ENCODE data around the gene PIM3. TPM values are rescaled to one million over a fixed set of nuclear protein-coding genes. Genes with fewer than 3 reads are reported as not detected.

PIM3 gene
- total RNA-seq, 1 donor from 2014 or later, result 41.4 TPM

DNA sequence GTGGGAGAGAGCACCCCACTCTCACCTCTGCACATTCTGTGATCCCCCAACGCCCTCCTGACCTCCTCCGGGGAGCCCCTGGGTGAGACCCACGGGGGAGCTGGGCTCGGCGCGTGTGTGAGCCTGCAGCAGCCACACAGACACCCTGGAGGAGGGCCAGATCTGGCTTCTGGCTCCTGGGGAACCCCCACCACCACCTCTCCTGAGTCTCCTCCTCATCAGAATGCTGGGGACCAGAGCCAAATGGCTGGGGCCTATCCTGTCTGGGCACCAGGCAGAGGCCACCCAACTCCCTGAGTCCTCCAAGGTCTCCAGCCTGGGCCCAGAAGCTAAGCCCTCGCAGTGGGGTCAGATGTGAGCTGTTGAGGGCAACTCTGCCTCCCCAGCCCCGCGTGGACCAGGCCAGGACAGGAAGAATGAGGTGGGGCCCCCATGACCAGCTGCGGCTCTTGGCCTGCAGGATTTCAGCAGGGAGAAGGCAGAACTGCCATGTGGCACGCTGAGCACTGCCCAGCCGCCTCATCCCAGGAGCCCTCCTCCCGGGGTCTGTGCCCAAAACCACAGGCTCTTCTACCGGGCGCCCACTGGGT lies 5.5 kb upstream of the PIM3 start:
- DNase-seq (ENCODE audit: low read depth), result peak; percentile 25

DNA sequence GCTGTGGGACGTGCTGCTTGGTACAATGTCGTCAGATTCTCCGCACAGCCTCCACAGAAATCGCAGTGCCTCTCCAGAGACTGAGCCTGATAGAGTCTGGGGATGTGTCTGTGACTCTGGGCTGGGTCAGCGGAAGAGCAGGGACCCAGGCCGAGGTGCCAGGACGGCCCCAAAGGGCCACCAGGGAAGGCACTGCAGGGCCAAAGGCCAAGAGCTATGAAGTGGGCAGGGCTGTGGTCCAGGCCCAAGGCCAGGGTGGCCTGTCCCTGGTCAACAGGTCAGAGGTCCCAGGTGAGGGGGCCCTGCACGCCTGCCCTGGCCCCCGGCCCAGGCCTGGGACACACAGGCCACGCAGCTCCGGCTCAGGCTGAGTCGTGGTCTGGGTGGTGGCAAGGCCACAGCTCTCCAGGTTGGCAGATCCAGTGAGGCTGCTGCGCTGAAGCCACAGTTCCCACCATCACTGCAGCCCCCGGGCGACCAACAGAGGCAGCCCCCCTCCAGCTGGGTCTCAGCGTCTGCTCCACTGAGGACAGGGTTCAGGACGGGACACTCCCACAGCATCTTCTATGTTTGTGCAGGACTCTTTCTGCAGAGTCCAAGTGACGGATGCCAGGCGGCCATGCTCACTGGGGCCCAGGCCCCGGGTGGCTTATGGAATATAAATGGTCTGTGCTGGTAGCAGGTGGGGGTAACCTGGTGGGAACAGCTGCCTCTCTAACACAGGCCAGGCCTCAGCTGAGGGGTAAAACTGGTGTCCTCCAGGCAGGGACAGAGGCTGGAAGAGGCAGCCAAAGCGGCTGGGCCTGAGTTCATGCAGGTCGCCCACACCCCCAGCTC lies 4.8 kb upstream of the PIM3 start:
- no peak for DNase-seq (ENCODE audit: low read depth)

DNA sequence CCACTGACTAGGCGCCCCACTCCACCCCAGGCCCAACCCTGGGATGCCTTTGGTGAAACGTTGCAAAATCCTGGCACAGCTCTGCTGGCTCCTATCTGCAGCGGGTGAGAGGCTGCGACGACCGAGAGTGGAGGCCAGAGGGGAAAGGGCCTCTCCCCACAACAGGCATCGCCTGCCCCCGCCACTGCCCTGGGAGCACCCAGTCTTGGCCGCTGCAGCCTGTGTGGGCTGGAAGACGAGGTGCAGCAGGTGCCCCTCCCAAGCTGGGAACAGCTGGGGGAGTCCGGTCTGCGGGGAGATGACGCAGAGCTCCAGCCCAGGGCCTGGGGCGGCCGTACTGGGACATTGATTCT lies 4.2 kb upstream of the PIM3 start:
- peak; percentile 64 for DNase-seq (ENCODE audit: low read depth)

DNA sequence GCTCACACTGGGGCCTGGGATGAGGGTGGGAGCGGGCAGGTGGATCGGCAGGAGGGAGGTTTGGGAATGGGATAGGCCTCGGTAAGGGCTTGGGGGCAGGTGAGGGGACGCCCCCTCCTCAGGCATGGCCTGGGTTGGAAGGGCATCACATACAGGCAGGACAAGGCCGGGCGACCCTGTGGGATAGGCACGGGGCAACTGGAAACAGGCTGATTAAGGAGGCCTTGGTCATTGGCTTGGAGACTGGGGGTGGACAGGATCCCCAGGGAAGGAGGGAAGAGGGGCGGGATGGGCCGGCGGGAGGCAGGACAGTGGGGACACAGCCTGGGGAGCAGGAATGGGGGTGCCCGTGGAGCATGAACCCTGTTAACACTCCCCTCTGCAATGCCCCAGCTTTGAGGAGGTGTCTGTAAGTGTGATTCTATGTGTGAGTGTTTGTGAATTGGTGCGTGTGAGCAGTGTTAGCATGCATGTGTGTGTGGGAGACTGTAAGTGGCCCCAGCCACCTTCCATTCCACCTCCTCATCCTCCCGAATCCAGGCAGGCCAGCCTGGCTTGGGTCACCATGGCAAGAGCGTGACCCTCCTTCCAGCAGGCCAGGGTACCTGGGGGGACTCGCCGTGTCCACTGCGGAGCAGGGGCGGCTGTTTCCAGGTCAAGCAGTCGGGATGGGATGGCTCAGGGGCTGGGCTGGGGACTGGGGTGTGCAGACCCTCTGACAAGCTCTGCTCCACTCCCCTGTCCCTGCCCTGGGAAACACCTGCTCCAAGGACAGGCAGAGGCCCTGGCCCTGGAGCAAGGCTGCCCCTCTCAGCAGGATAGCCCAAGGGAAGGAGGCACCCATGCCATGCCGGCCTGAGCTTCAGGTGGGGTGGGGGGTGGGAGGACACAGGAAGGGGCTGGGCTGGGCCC lies 3.4 kb upstream of the PIM3 start:
- no peak for DNase-seq (ENCODE audit: low read depth)

DNA sequence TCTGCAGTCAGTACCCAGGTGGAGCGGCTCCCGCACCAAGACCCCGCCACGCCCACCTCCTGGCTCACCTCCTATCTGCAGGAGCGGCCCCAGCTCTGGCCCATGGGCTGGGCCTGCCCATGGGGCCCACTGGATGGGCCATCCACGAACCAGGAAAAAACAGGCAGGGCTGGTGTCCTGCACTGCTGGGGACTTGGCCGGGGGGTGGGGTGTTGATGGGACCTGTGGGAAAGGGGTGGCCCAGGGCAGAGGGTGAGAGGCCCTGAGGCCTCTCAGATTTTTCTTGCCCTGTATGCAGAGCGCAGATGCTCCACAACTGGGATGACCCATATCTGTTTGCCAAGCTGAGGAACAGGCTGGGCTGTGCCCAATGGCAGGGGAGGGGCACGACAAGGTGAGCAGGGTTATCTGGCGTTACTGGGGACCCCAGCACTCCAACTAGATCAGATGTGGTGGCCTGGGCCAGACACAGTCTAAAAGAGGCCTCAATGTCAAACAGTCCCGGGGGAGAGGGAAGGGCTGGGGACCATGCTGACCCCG lies 2.7 kb upstream of the PIM3 start:
- no peak for DNase-seq (ENCODE audit: low read depth)

DNA sequence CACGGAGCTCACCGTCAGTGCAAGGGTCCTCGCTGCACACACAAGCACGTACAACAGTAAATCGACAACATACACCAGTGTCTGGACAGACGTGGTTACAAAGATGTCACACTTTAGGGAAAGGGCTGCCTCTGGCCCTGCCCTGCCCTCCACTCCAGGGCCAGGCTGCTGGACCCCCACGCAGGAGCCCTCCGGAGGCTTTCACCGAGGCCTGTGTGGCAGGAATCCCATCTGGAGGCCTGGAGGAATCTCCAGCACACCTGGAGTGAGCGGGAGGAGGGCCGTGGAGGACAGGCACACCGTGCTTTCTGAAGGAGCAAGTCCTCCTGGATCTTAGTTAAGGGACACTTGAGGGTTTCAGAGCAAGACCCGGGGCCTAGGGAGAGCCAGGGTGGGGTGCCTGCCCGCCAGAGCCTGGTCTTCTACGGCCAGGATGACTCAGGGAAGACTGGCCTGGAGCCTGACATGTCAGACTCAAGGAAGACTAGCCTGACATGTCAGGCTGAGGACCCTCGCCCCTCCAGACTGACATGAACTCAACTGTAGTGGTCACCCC lies 2.1 kb upstream of the PIM3 start:
- no peak for DNase-seq (ENCODE audit: low read depth)

DNA sequence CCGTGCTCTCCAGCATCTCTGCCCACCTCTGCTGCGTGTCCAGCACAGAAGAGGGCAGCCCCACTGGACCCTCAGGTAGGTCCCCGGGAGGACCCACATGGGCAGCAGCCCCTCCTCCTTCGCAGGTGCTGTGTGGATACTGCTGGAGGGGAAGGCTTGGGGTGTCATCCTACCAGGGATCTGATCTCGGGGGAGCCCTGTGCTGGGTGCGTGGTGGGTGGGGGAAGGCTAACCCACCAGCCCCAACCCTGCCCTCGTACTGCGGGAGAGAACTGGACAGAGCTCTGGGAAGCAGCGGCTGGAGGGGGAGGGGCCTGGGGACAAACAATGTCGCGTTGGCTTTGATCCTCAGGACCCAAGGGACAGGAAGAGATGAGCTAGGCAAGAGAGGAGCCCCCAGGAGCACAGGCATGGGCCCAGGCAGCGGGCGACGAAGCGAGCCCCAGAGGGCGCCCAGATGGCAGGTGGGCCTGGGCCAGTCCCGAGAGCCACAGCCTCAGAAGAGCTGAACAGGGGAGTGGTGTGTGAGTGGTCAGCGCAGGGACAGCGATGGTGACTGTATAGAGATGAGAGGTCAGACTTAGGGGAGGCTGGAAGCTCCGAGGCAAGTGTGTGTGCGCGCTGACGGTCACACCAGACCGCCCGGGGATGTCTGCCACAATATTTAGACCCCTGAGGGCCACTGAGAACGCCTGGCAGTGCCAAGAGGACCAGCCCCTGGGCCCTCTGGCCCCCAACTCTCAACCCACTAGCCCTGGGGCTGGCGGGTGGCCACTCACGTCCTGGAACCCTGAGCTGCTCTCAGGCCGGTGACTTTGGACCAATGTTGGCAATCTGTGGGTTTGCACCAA lies 1.4 kb upstream of the PIM3 start:
- no peak for DNase-seq (ENCODE audit: low read depth)

DNA sequence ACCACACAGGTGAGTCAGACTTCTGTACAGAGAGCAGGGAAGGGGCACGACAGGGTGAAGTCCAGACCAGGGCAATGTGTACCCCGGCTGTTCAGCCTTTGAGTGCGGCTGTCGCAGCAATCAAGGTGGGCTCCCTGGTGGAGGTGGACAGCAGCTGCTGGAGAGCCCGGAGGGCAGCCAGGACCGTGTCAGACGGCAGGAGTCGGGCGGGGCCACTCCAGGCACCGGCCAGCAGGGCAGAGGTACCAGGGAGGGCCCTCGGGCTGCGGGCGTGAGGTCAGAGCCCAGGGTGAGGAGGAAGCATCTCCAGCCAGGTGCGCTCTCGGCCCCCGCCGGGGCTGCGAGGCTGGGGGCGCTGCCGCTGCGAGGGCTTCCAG lies 802 bp upstream of the PIM3 start:
- DNase-seq (ENCODE audit: low read depth), result no peak

DNA sequence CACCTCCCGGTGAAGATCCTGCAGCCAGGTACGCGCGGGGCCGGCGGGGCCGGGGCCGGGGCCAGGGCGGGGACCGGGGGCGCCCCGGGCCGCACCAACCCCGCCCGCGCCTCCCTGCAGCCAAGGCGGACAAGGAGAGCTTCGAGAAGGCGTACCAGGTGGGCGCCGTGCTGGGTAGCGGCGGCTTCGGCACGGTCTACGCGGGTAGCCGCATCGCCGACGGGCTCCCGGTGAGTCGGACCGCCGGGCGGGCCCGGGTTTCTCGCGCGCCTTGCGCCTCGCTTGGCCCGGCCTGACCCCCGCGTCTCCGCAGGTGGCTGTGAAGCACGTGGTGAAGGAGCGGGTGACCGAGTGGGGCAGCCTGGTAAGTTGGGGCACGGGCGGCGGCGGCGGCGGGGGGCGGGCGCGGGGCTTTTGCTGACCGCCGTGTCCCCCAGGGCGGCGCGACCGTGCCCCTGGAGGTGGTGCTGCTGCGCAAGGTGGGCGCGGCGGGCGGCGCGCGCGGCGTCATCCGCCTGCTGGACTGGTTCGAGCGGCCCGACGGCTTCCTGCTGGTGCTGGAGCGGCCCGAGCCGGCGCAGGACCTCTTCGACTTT lies 531 bp downstream of the PIM3 start:
- DNase-seq (ENCODE audit: low read depth), result peak; percentile 31

DNA sequence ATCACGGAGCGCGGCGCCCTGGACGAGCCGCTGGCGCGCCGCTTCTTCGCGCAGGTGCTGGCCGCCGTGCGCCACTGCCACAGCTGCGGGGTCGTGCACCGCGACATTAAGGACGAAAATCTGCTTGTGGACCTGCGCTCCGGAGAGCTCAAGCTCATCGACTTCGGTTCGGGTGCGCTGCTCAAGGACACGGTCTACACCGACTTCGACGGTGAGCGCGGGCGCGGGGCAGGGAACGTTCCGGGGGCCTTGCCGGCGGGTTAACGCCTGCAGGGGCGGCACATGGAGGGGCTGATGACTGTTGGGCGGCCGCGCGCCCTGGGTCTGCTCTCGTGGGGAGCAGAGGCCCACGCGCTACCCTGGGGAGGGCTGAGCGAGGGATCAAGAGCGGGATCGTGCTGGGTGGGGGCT lies 1.0 kb downstream of the PIM3 start:
- DNase-seq (ENCODE audit: low read depth), result no peak

DNA sequence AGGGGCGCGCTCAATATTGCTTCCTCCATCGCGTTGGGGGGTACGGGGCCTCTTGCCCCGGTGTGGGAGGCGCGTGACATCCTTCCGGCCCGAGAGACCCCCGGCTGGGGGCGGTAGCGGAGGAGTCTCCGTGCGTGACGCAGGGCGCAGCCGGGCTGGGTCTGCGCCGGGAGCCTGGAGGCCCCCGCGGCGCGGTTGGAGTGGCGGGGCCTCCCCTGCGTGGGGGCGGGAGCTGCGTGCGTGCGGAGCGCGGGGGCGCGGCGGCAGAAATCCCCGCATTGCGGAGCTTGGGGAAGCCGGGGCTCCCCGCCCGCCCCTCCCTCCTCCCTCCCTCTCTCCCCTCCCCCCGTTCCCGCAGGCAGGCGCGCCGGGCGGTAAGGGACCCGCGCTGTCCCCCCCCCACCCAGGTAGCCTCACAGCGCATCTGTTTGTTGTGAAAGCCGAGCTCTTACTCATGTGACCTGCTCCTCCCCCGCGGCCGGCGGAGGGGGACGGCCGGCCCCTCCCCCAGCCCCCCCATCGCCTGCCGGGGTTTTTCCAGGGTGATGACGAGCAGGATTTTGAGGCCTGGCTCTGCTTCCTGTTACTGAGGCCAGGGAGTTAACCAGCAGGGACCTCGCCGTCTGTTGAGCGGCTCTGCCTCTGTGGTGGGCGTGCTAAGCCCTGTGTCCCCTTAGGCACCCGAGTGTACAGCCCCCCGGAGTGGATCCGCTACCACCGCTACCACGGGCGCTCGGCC lies 1.6 kb downstream of the PIM3 start:
- DNase-seq (ENCODE audit: low read depth), result peak; percentile 92

DNA sequence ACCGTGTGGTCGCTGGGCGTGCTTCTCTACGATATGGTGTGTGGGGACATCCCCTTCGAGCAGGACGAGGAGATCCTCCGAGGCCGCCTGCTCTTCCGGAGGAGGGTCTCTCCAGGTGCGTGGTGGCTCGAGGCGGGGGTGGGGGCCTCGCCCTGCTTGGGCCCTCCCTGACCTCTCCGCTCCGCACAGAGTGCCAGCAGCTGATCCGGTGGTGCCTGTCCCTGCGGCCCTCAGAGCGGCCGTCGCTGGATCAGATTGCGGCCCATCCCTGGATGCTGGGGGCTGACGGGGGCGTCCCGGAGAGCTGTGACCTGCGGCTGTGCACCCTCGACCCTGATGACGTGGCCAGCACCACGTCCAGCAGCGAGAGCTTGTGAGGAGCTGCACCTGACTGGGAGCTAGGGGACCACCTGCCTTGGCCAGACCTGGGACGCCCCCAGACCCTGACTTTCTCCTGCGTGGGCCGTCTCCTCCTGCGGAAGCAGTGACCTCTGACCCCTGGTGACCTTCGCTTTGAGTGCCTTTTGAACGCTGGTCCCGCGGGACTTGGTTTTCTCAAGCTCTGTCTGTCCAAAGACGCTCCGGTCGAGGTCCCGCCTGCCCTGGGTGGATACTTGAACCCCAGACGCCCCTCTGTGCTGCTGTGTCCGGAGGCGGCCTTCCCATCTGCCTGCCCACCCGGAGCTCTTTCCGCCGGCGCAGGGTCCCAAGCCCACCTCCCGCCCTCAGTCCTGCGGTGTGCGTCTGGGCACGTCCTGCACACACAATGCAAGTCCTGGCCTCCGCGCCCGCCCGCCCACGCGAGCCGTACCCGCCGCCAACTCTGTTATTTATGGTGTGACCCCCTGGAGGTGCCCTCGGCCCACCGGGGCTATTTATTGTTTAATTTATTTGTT lies 2.4 kb downstream of the PIM3 start:
- no peak for DNase-seq (ENCODE audit: low read depth)

DNA sequence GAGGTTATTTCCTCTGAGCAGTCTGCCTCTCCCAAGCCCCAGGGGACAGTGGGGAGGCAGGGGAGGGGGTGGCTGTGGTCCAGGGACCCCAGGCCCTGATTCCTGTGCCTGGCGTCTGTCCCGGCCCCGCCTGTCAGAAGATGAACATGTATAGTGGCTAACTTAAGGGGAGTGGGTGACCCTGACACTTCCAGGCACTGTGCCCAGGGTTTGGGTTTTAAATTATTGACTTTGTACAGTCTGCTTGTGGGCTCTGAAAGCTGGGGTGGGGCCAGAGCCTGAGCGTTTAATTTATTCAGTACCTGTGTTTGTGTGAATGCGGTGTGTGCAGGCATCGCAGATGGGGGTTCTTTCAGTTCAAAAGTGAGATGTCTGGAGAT lies 3.1 kb downstream of the PIM3 start:
- DNase-seq (ENCODE audit: low read depth), result no peak

DNA sequence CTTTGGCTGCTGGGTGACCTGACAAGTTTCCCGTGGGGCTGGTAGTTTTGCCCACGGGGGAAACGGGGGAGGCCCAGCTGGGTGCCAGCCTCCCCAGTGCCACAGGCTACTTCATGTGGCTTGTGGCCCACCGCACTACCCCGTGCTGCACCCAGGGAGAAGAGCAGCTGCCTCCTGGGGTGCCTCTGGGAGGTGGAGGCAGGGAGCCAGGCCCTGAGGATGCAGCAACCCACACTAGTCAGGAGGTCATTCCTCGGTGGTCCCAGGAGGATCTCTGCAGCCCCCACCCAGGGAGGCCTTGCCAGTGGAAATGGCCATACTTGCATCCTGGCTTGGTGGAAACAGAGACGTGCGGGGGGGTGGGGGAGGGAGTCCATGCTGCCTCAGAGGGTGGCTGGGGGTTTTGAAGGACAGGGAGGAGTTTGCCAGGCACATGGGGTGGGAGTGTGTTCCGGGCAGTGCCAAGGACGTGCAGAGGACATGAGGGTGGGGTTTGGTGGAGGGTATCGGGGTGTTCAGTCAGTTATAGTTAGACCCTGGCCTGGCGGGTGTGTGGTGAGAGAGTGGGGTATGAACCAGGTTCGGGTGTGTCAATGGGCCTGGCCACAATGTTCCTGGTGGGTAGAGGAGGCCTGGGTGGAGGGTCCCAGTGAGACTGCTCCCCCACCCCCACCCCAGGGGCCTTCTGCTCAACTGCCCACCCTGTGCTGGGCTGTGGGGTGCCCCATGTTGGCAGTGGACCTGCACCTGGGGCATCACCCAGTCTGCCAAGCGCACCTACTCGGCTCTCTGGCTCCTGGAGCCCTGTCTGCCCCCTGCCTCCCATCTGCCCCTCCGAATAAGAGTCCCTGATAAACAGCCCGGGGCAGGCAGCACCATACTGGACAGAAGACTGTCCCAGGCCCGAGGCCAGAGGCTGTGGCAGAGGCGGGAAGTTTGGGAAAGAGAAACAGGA lies 3.8 kb downstream of the PIM3 start:
- no peak for DNase-seq (ENCODE audit: low read depth)

DNA sequence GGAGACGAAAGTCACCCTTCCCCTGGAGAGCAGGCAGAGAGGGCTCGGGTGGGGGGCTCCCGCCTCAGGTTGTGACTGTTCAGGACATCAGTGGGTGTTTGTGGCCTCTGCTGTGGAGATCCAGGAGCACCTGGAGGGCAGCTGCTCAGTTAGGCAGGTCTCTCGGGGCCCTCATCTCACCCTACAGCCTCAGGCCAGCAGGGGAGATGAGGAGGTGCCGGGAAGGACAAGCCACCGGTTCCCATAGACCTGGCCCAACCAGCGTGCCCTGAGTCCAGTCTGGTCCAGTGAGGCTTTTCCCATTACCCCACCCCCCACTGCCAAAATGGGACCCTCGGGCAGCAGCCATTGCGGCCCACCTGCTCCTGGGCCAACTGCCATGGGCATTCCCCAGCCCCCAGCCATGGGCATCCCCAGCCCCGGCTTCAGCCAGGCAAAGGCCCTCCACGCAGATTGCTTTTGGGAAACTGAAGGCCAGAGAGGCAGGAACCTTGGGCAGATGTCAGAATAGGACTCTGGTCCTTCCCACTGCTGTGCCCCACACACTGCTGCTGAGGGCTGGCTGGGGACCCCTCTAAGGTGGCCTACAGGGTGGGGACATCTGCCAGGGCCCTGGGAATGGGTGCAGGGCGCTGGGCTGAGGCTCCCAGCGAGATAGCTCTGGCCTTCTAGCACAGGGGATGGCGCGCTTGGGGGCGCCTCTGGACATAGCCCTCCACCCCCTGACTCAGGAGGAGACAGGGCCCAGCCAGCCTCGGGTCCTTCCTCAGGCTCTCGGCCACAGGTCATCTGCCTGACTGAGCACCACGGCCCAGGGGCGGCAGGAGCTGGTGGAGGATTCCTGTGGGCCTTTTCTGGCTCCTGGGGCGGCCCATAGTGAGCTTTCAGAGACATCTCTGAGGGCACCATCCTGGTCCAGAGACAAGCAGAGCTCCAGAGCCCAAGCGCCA lies 4.8 kb downstream of the PIM3 start:
- no peak for DNase-seq (ENCODE audit: low read depth)

Data from myocyte (in vitro differentiated cells).